GM21619 (cell line): Measurements from ENCODE around the gene CTTNBP2.

Source experiments
- ATAC-seq: cut with Tn5 transposase; IDR thresholded peaks from one replicate; pipeline ENCODE4 v1.9.1; 2021; ENCODE audit not compliant: unreplicated experiment

The CTTNBP2 gene, protein sequence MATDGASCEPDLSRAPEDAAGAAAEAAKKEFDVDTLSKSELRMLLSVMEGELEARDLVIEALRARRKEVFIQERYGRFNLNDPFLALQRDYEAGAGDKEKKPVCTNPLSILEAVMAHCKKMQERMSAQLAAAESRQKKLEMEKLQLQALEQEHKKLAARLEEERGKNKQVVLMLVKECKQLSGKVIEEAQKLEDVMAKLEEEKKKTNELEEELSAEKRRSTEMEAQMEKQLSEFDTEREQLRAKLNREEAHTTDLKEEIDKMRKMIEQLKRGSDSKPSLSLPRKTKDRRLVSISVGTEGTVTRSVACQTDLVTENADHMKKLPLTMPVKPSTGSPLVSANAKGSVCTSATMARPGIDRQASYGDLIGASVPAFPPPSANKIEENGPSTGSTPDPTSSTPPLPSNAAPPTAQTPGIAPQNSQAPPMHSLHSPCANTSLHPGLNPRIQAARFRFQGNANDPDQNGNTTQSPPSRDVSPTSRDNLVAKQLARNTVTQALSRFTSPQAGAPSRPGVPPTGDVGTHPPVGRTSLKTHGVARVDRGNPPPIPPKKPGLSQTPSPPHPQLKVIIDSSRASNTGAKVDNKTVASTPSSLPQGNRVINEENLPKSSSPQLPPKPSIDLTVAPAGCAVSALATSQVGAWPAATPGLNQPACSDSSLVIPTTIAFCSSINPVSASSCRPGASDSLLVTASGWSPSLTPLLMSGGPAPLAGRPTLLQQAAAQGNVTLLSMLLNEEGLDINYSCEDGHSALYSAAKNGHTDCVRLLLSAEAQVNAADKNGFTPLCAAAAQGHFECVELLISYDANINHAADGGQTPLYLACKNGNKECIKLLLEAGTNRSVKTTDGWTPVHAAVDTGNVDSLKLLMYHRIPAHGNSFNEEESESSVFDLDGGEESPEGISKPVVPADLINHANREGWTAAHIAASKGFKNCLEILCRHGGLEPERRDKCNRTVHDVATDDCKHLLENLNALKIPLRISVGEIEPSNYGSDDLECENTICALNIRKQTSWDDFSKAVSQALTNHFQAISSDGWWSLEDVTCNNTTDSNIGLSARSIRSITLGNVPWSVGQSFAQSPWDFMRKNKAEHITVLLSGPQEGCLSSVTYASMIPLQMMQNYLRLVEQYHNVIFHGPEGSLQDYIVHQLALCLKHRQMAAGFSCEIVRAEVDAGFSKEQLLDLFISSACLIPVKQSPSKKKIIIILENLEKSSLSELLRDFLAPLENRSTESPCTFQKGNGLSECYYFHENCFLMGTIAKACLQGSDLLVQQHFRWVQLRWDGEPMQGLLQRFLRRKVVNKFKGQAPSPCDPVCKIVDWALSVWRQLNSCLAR (N-terminal part only)

DNA sequence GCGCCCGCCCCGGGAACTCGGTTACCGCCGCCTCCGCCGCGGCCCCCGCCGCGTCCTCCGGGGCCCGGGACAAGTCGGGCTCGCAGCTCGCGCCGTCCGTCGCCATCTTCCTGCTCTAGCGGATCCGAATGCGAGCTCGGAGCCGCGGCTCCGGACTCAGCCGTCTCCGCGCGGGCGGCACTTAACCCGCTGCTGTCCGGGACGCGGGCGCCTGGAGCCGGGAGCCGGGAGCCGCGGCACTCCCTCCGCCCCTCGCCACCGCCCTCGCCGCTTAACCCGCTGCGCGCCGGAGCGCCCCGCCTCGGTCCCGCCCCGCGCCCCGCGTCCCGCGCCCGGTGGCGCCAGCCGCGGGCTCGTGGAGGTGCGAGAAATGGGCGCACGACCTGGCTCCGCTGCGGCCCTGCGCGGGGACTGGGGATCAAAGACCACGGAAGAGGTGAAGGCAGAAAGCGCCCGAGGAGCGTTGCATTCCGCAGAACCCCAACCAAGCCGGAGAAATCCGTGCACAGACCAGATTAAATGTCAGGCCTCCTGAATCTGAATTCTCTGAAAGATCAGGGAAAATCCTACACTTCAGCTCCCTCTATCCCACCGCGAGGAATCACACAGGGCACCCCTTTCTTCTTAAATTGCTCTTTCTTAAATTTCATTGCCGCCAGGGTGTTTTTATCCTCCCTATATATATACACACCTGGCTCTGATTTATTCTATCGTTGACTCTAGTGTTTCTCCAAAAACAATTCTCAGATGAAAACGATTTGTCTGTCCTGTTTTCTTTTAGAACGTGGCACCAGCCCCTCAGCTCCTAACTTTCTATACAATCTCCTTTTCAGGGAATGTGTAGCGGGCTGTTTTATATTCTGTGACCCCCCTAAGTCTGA, at the start of gene CTTNBP2:
TSS of gene CTTNBP2 (minus strand) at position 132 of the 881 bp plus-strand sequence. CDS start at position 106, 26 bp downstream.
- no peak for ATAC-seq

DNA sequence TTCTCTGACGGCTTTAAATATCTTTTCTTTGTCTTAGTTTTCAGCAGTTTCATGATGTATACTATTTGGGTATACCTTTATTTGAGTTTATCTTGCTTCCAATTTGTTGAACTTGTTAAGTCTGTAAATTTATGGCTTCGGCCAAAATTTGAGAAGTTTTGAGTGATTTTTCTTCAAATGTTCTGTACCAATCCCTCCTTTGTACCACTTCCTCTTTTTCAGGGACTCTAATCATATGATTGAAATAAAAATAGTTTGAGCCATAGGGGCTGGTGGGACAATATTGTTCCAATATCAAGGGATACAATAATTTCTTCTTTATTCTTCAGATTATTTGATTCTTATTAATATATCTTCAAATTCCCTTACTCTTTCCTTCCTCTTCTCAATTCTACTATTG, 43.1 kb upstream of the CTTNBP2 start:
- no peak for ATAC-seq

DNA sequence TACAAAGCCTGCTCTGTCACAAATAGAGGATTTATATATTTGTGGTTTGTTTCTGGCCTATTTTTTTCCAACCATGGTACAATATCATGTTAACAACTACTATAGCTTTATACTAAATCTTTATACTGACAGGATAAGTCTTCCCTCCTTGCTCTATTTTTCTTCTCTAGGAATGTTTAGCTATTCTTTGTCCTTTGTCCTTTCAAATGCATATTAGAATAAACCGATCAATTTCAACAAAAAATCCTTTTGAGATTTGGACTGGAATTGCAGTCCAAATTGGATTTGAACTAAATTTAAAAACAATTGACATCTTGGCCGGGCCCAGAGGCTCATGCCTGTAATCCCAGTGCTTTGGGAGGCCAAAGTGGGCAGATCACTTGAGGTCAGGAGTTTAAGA, 39.2 kb upstream of the CTTNBP2 start:
- no peak for ATAC-seq

DNA sequence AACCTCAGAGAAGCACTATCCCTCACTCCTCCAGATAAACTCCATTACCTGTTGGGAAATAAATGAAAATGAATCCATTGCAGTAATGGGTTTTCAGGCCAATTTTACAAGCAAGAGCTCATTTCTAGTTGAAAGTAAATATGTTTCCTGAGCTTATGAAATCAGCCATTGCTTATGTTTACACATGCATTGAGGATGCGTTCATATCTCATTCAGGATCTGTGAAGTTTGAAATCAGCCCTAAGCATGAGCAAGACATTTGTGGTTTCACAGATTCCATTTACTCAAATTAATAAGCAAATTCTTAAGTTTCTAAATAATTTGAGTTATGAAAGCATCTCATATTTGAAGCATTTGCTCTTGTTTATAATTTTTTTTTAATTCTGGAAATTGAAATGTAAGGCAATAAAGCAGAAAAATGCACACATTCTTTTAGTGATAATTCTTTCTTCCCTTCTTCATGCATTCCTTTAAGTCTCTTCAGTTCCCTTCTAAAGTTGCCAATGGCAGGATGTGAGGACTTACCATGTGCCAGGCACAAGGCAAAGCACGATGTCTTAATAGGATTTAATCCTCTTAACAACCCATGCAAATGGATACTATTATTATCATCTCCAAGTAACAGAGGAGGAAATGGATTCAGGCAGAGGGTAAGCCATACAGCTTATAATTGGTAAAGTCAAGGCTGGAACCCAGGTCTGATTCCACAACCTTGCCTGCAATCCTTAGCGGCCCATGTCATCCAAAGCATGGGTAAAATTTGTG, 35.0 kb upstream of the CTTNBP2 start:
- no peak for ATAC-seq

DNA sequence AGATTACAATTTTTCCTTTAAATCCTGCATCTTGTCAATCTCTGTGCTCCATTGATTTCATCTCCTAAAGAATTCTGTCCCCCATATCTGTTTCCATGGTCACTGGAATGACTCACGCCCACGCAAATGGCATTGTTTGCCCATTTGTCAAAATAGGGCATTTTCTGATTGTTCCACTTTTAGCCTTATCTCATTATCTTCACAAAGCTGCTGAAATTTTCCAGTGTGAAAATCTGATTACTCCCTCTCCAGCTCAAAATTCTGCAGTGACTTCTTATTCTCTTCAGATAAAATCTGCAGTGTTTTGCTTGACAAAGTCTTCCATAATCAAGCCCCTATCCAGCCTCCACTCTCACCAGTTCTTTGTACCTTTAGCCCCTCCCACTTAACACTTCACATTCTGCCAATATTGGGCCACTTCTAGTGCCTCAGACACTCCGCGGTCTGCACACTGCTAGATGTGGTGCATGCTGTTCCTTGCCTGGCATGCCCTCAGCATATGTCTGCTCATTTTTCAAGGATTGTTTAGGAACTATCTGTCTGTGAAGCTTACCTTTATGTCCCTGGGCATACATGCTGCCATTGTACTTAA, 33.9 kb upstream of the CTTNBP2 start:
- no peak for ATAC-seq

DNA sequence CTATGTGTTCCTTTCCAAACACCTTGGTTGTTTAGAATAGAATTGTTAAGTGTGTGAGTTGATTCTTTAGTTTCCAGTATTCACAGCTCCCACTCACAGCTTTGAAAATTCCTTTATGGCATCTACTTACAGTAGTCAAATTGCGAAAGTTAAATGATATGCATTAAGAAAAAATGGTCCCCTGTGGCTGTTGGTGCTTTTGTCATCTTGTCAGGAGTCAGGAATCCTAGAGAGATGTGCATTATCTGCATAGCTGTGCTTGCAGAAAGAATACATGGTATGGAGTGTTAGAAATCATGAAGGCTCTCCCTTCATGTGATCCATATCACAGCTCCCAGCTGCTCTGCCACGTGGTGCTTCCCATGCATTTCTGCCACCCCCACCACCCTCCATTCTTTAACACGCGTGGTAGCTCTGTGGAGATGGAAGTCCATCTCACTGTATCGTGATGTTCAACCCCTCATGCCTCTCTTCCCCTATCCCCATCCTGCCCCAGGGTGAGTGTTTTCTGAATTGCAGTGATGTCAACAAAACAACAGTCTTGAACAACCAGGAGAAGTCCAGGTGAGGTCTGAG, 29.2 kb upstream of the CTTNBP2 start:
- ATAC-seq: no peak

DNA sequence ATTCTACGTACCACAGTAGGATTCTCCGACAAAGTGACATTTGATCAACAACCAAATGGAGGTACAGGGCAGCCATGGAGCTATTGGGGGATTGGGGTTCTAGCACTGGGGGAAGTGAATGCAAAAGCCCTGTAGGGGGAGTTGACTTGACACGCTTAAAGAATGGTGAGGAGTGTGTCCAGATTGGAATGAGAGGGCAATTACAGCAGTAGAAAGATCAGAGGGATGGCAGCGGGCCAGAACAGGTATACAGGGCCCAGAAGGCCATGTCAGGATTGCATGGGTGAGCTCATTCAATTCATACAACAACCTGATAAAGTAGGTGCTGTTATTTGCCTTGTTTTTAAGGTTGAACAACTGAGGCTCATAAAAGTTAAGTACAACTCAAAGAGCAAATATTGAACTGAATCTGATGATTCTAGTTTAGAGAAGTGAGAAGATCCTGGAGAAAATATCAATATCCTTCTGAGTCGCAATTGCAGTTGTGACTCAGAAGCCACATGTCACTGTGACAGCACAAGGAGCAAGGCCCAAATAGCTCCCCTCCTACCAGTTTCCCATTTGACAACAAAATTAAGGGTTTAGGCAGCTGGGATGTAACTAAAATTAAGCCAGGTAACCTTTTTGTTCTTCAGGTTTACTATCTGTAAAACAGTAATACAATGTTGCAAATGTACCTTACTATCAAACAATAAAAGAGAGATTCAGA, 28.0 kb upstream of the CTTNBP2 start:
- no peak for ATAC-seq

DNA sequence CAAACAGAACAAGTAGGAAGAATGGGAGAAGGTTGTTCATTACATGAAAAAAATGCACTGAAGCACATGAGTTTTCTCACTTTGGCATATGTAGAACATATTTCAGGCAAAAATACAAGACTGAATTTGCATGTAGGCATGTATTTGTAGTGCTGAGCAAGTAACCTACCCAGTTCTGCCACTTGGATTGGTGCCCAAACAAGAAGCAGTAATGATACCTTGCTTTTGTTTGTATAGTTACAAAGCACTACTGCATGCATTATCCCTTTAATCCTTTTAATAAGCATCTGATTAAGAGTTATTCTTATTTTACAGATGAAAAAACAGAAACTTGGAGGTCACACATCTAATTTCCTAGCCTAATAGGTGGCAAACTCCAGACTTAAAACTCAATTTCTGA, 23.1 kb upstream of the CTTNBP2 start:
- no peak for ATAC-seq

DNA sequence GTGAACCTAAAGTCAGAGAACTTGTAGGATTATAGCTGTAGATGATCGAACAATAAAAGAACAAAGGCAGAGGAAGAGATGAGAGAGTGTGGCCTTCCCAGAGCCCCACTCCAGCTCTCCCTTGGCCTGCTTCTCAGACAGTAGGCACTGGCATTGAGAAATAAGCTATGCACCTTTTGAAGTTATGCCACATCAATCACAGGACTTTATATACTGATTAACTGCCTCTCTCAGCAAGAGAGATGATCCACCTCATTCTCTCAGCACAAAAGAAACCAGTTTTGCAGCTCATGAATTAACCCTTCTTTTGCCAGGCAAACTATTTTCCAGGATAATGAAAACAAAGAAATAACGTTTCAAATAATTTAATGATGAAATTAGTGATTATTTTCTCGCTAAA, 22.0 kb upstream of the CTTNBP2 start:
- no peak for ATAC-seq

DNA sequence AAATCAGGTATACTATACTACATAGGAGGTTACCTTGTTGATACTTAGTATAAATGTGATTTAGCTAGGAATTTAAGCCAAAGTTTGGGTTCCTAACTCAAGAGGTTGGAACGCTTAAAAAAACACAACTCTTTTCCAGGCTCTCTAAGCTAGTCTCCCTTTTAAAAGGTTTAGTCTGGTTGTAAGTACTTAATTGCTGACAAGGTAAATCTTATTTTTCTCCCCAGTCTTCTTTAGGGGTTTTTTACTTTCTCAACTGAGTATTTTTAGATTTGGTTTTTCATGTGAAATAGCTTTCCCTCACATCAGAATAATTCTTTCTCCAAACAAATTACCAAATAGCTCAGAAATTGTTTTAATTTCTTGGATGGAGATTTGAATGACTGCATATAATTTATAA, 20.8 kb upstream of the CTTNBP2 start:
- no peak for ATAC-seq

DNA sequence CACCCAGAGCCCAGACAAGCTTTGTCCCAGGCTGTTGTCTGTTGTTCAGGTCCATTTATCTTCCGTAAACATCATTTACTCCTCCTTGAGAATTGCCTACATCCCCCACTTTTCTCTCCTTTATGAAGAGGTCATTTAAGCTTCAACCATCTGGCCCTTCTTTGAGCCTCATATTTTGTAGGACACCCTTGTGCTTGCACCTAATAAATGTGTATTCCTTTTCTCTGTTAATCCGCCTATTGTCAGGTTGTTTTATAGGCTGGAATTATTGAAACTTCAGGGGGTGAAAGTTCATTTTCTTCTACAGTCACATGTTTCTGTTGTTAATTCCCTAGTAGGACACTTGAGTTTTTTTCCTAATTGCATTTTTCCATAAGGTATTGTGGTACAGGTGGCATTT, 19.6 kb upstream of the CTTNBP2 start:
- no peak for ATAC-seq

DNA sequence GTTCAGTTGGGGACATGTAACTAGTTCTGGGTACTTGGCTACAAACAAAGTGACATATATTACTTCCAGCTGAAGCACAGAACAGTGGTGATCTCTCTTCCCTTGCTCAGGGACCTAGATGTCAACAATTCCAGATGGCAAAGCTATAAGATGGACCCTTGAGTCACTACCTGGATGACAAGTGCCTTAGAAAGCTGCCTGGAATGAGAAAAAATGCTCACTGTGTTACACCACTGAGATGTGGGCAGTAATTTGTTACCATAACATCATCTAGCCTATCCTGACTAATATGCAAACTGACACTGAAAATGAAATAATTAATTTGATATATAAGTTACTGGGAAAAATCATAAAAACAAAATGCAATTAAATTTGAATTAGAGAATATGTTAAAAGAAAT, 16.4 kb upstream of the CTTNBP2 start:
- no peak for ATAC-seq

DNA sequence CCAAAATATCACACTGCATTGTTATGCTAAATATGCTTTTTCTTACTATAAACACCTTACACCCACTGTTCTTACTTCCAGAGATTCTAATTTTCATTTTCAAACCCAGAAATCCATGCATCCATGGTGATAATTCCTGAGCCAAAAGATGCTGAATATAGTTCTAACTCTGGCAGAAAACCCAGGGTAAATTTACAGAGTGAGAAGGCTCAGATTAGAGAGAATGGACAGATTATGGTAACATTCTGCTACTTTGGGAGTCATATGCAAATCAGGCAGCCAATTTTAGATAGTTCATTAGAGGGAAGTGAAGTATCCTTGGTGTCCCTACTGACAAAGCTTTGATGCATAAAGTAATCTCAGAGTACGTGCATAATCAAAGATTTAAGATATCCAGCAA, 15.4 kb upstream of the CTTNBP2 start:
- ATAC-seq: no peak

DNA sequence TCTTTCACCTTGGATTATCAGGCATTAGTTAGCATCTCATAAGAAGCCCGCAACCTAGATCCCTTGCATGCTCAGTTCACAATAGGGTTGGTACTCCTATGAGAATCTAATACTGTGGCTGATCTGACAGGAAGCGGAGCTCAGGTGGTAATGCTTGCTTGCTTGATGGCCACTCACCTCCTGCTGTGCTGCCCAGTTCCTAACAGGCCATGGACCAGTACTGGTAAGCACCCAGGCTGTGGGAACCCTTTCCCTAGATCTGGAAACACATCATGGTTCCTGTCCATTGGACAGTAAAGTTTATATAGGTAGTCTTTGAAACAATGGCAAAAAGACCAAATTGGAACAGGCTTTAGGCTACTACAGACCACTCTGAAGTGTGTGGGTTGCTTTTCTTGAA, 9.4 kb upstream of the CTTNBP2 start:
- no peak for ATAC-seq

DNA sequence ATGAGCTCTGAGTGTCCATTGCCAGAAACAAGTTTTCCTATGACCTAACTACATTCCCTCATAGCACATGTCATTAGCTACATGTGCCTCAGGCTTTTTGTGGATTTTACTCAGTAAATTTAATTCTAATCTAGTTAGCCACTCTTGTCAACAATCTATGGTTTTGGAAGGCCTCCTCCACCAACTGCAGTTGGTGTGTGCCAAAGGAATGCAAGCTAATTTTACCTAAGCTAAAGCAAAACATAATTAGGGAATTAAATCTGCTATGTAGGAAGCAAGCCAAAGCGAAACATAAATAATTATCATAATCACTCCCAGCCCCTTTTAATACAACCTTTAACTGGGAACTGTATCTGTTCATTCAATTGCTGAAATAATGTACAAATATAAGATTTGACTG, 3.5 kb upstream of the CTTNBP2 start:
- ATAC-seq: no peak

DNA sequence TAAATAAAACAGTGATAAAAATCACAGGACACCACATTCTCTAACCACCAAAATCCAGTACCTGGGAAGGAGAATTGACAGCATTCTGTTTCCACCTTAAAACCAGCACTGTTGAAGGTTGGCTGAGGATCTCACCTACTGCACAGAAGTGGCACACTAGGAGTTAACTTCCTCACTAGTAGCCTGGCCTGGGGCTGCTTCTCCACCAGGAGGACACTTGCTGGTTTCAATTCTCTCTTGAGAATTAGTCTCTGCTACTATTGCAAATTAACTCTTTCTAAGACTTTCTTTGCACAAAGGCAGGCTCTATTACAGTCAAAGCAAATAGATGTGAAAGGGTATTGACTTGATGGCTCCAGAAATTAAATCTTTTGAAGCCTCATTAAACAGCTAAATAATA, 2.3 kb upstream of the CTTNBP2 start:
- ATAC-seq: no peak

DNA sequence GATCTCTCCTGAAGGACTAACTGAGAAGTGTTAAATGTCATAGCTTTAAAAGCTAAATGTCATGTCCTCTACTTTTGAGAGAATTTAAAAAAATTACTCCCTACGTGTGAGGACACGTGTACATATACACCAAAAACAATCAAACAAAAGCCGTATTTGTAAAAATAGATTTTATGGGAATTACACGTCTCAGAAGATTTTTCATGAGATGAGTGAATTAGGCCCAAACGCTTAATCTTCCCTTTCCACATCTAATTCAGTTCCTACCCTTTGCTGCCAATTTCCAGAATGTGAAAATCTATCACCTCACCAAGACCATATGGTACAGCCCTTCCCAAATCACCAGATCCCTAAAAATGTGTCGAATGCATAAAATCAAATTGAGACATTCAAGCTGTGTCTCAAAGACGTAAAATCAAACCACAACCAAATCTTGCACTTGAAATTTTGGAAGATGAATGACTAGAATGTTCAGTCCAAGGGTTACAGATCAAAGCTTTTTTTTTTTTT, 1.0 kb upstream of the CTTNBP2 start:
- no peak for ATAC-seq
